Gastrocnemius medialis (tissue), 4 donors: ENCODE results near the gene ADAM17. TPM values are rescaled to one million over a fixed set of nuclear protein-coding genes. Genes with fewer than 3 reads are reported as not detected.
A peak's percentile ranks its signal among the peaks of the same experiment; 100 is the strongest.
"Not testable (repeated sequence)": the region's sequence is repeated elsewhere in the genome, so short reads cannot be mapped to it uniquely, and the experiment has no call there.

Experiments used
- ATAC-seq, 2 donors: fragments of 150-250 bp; one replicate each; pipeline ENCODE4 v1.9.1; 2016
- DNase-seq, 2 donors: peaks; one replicate each; pipeline ENCODE4 v3.0.0-alpha.2; 2019
- H3K27ac ChIP-seq, 4 donors: fragments of 200-600 bp; sonication (generic); 1 replicate in 1 of 4; 2 replicates in 3 of 4; pipeline ENCODE4 v1.5.1; 2016 to 2018; ENCODE audit warnings: mild to moderate bottlenecking in 2 of 4, moderate library complexity in 1 of 4
- H3K27me3 ChIP-seq, 3 donors: fragments of 200-600 bp; sonication (generic) in 2 of 3; 1 replicate in 1 of 3; 2 replicates in 2 of 3; pipeline versions ENCODE4 v1.5.1 to v1.6.0; 2016 to 2019; ENCODE audit warnings: mild to moderate bottlenecking in 1 of 3, moderate library complexity in 1 of 3
- H3K36me3 ChIP-seq, 2 donors: fragments of 200-600 bp; sonication (generic) in 1 of 2; one replicate each; pipeline ENCODE4 v1.5.1; 2017 to 2018
- H3K4me1 ChIP-seq, 2 donors: fragments of 200-600 bp; sonication (generic) in 1 of 2; one replicate each; pipeline ENCODE4 v1.5.1; 2016 to 2017; ENCODE audit warnings: mild to moderate bottlenecking in 2 of 2
- H3K4me3 ChIP-seq, 4 donors: fragments of 200-600 bp; sonication (generic) in 3 of 4; 1 replicate in 1 of 4; 2 replicates in 3 of 4; pipeline ENCODE4 v1.5.1; 2016 to 2019; ENCODE audit warnings: mild to moderate bottlenecking in 2 of 4
- H3K9me3 ChIP-seq, 3 donors: fragments of 200-600 bp; sonication (generic) in 2 of 3; 1 replicate in 1 of 3; 2 replicates in 2 of 3; pipeline ENCODE4 v1.5.1; 2016 to 2019
- CTCF ChIP-seq, 5 experiments: fragments of 450-650 bp in 3 of 5; fragments of 200-600 bp in 2 of 5; sonication (generic) in 2 of 5; IDR thresholded peaks in 4 of 5; conservative IDR thresholded peaks in 1 of 5; 1 replicate in 4 of 5; 2 replicates in 1 of 5; pipeline ENCODE4 v1.5.1; 2016 to 2019; ENCODE audit warnings: antibody characterized with exemption in 5 of 5, mild to moderate bottlenecking in 3 of 5, moderate library complexity in 3 of 5
- POLR2A ChIP-seq, 2 donors: fragments of 450-650 bp; IDR thresholded peaks; one replicate each; pipeline ENCODE4 v1.6.1; 2017; ENCODE audit warnings: antibody characterized with exemption in 2 of 2, mild to moderate bottlenecking in 2 of 2, moderate library complexity in 2 of 2
- in situ Hi-C, 4 donors: fragments of 200-750 bp; cut with MboI; loops; one replicate each; pipeline versions ENCODE4 v1.15.0 to v1.8.0; 2017; ENCODE audit warnings: low sequenced_read_pairs in 4 of 4
- intact Hi-C: fragments of 100-400 bp; cut with DNase I; formaldehyde crosslinking; loops from one replicate; pipeline ENCODE4 v1.15.1; 2023; ENCODE audit warnings: low total_unique reads
- total RNA-seq, 4 donors: library from RNA; depleted of rRNA; stranded (reverse); fragments of >200 nt; gene quantifications; one replicate each; pipeline versions ENCODE4 v1.1.0 to v1.2.3, GENCODE V29; 2016

The ADAM17 gene
- total RNA-seq, 4 donors from 2014 or later = 13.5 to 27.1 (median 22.0) TPM

DNA sequence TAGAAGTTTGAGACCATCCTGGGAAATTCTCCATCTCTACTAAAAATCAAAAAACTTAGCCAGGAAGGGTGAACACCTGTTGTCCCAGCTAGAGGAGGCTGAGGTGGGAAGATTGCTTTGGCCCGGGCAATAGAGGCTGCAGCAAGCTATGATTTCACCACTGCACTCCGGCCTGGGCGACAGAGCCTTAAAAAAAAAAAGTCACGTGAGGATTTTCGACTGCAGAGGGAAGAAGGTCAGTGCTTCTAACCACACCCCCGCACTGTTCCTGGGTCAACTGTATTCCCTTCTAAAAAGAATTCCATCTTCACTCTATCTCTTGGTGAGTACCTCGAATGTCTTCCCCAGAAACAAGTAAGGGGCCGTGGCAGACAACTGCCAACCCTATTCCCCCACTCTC lies 31.3 kb downstream of the ADAM17 start:
- in situ Hi-C loops = no loop called here
- Histone ChIP-seq H3K4me1 (no peaks in the 10 kb centered on the region), H3K27me3 (no peaks in the 10 kb centered on the region), H3K27ac (no peak overlapping the region), H3K36me3 (peaks cover 0 to 72% of the 10 kb centered on the region in 2 donors), H3K9me3 (no peaks in the 10 kb centered on the region), H3K4me3 (no peak overlapping the region)
- no peak for TF ChIP-seq CTCF (IDR thresholded peaks at IDR 0.05 in 4 of 5, conservative IDR thresholded peaks at IDR 0.05 in 1 of 5)
- no peak for TF ChIP-seq POLR2A (IDR thresholded peaks at IDR 0.05)
- ATAC-seq (no peak), DNase-seq (no peak)
- intact Hi-C loops = no loop called here

DNA sequence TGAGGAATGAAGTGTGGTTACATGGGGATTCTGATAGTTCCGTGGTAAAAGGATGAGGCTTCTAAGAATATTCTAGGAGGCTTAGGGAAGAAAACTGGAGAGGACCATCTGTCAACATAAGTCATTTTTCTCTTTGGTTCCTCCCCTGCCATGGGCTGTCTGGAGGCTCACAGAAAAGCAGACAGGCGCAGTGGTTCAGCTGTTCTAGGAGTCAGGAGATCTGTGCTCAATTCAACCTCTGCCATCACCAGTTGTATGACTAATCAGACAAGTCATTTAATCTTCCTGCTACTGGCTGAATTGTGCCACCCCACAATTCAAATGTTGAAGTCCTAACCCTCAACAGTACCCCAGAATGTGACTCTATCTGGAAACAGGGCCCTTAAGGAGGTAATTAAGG lies 36.4 kb downstream of the ADAM17 start:
- H3K4me3 ChIP-seq = no peak overlapping the region
- H3K9me3 ChIP-seq = no peaks in the 10 kb centered on the region
- H3K27ac ChIP-seq = no peak overlapping the region
- intact Hi-C loops = no loop called here
- H3K4me1 ChIP-seq = no peaks in the 10 kb centered on the region
- H3K27me3 ChIP-seq = no peaks in the 10 kb centered on the region
- H3K36me3 ChIP-seq = peaks cover 0 to 55% of the 10 kb centered on the region in 2 donors
- no peak for TF ChIP-seq POLR2A (IDR thresholded peaks at IDR 0.05)
- TF ChIP-seq CTCF (IDR thresholded peaks at IDR 0.05 in 4 of 5, conservative IDR thresholded peaks at IDR 0.05 in 1 of 5) = no peak
- peak in 1 of 2 donors; percentile 73 for ATAC-seq
- in situ Hi-C loops = no loop called here
- DNase-seq = no peak

DNA sequence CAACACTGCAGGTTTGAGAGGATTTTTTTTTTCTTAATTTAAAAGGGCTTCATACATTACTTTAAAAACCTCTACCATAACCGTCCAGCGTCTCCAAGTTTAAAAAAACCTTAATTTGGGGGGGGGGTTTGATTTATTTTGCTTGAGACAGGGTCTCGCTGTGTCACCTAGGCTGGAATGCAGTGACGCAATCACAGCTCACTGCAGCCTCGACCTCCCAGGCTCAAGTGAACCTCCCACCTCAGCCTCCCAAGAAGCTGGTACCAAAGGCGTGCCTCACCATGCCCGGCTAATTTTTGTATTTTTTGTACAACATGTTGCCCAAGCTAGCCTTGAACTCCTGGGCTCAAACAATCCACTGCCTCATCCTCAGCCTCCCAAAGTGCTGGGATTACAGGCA lies 36.9 kb downstream of the ADAM17 start:
- Histone ChIP-seq H3K9me3 (no peaks in the 10 kb centered on the region), H3K36me3 (peaks cover 0 to 55% of the 10 kb centered on the region in 2 donors), H3K4me1 (no peaks in the 10 kb centered on the region), H3K27me3 (no peaks in the 10 kb centered on the region), H3K27ac (no peak overlapping the region), H3K4me3 (no peak overlapping the region)
- in situ Hi-C loops (no loop called here), intact Hi-C loops (no loop called here)
- ATAC-seq = no peak
- no peak for DNase-seq
- TF ChIP-seq CTCF (IDR thresholded peaks at IDR 0.05 in 4 of 5, conservative IDR thresholded peaks at IDR 0.05 in 1 of 5) (no peak), POLR2A (IDR thresholded peaks at IDR 0.05) (no peak)

- Histone ChIP-seq H3K9me3 (no peaks in the 10 kb centered on the region), H3K36me3 (peaks cover 0 to 55% of the 10 kb centered on the region in 2 donors), H3K4me1 (no peaks in the 10 kb centered on the region), H3K27me3 (no peaks in the 10 kb centered on the region), H3K4me3 (no peak overlapping the region), H3K27ac (no peak overlapping the region)
- no peak for TF ChIP-seq CTCF (IDR thresholded peaks at IDR 0.05 in 4 of 5, conservative IDR thresholded peaks at IDR 0.05 in 1 of 5)
- TF ChIP-seq POLR2A (IDR thresholded peaks at IDR 0.05) = no peak
- intact Hi-C loops = no loop called here
- no peak for ATAC-seq
- DNase-seq = no peak
- in situ Hi-C loops = no loop called here
These were observed 37.5 kb downstream of the ADAM17 start for GRCh38 chr2:9518163-9518562.

DNA sequence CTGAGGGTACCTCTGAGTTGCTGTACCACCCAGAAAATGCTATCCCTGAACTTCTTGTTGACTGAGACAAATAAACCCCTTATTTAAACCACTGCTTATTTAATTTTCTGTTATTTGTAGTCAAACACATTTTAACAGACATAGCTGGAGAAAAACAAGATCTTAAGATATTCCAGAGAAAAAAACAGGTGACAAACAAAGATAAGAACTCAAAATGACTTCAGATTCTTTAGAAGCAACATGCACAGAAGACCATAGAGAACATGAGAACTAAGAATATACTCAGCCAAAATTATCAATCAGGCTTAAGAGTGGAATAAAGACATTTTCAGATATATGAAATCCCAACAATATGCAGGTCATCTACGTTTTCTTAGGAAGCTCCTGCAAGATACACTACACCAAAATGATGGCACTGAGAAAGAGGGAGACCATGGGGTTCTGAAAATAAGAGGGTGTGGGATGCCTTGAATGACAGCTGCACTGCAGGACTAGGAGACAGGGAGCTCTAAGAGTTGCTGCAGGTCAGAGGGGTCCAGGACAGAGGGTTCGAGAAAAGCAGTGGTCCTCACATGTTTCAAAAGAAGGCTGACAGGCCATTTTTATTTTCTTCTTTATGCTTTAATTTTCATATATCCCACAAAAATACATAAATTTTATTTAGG lies 38.4 kb downstream of the ADAM17 start:
- intact Hi-C loops = no loop called here

GRCh38 chr2:9513946-9514345 lies 41.7 kb downstream of the ADAM17 start:
- DNase-seq, H3K27ac ChIP-seq, H3K4me3 ChIP-seq, ATAC-seq, intact Hi-C loops, in situ Hi-C loops, H3K27me3 ChIP-seq, H3K4me1 ChIP-seq, H3K9me3 ChIP-seq: not testable (repeated sequence)
- H3K36me3 ChIP-seq = peaks cover 0 to 48% of the 10 kb centered on the region in 2 donors

More for the DNA sequence above, 38.4 kb downstream of the ADAM17 start:
- no peak for TF ChIP-seq CTCF (IDR thresholded peaks at IDR 0.05 in 4 of 5, conservative IDR thresholded peaks at IDR 0.05 in 1 of 5)
- TF ChIP-seq POLR2A (IDR thresholded peaks at IDR 0.05) = no peak
- H3K27me3 ChIP-seq = no peaks in the 10 kb centered on the region
- no peak overlapping the region for H3K4me3 ChIP-seq
- H3K27ac ChIP-seq = no peak overlapping the region
- H3K9me3 ChIP-seq = no peaks in the 10 kb centered on the region
- DNase-seq (no peak), ATAC-seq (no peak)
- H3K4me1 ChIP-seq = no peaks in the 10 kb centered on the region
- in situ Hi-C loops = no loop called here
- H3K36me3 ChIP-seq = peaks cover 0 to 65% of the 10 kb centered on the region in 2 donors
